ENCODE measurements around the gene OR10P1.

DNA sequence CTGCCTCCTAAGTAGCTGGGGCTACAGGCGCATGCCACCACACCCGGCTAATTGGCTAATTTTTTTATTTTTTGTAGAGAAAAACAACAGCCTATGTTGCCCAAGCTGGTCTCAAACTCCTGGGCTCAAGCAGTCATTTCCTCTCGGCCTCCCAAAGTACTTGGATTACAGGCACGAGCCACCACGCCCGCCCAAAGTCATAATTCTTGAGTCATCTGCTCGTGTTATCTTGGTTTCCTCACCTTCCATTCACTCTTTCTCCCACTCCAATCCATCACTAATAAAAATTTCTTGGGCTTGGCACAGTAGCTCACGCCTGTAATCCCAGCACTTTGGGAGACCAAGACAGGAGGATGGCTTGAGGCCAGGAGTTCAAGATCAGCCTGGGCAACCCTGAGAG, 39.0 kb downstream of the OR10P1 start:
- TF ChIP-seq POLR2A (IDR thresholded peaks at IDR 0.05): no peak
- TF ChIP-seq, protein P1, sequence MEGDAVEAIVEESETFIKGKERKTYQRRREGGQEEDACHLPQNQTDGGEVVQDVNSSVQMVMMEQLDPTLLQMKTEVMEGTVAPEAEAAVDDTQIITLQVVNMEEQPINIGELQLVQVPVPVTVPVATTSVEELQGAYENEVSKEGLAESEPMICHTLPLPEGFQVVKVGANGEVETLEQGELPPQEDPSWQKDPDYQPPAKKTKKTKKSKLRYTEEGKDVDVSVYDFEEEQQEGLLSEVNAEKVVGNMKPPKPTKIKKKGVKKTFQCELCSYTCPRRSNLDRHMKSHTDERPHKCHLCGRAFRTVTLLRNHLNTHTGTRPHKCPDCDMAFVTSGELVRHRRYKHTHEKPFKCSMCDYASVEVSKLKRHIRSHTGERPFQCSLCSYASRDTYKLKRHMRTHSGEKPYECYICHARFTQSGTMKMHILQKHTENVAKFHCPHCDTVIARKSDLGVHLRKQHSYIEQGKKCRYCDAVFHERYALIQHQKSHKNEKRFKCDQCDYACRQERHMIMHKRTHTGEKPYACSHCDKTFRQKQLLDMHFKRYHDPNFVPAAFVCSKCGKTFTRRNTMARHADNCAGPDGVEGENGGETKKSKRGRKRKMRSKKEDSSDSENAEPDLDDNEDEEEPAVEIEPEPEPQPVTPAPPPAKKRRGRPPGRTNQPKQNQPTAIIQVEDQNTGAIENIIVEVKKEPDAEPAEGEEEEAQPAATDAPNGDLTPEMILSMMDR (IDR thresholded peaks at IDR 0.05): no peak
